ENCODE results near the gene PNMA6F. TPM values are rescaled to one million over a fixed set of nuclear protein-coding genes. Genes with fewer than 3 reads are reported as not detected.

The PNMA6F gene
- total and polyA plus RNA-seq, 2 donors from 2014 or later, result not detected

Other genes with a start within 250 kb of the PNMA6F start
- 4.2 TPM for gene PNMA6A, start 249.3 kb downstream of the PNMA6F start, total RNA-seq
- gene PNMA6A, start 249.3 kb downstream of the PNMA6F start, polyA plus RNA-seq (ENCODE audit: insufficient read depth, low read depth, low replicate concordance), result 15.8 TPM
- not detected for gene MAGEA1, start 142.5 kb downstream of the PNMA6F start, total RNA-seq
- not detected for gene MAGEA1, start 142.5 kb downstream of the PNMA6F start, polyA plus RNA-seq (ENCODE audit: insufficient read depth, low read depth, low replicate concordance)
- gene ZNF275, start 12.4 kb upstream of the PNMA6F start, total RNA-seq, result 11.2 TPM
- 4.3 TPM for gene ZNF275, start 12.4 kb upstream of the PNMA6F start, polyA plus RNA-seq (ENCODE audit: insufficient read depth, low read depth, low replicate concordance)
- not detected for gene PNMA6E, start 79.6 kb upstream of the PNMA6F start, total RNA-seq
- not detected for gene PNMA6E, start 79.6 kb upstream of the PNMA6F start, polyA plus RNA-seq (ENCODE audit: insufficient read depth, low read depth, low replicate concordance)
- gene ZFP92, start 89.7 kb upstream of the PNMA6F start, total RNA-seq, result 0.91 TPM
- 0.47 TPM for gene ZFP92, start 89.7 kb upstream of the PNMA6F start, polyA plus RNA-seq (ENCODE audit: insufficient read depth, low read depth, low replicate concordance)
- 1.4 TPM for gene TREX2, start 124.3 kb upstream of the PNMA6F start, total RNA-seq
- gene TREX2, start 124.3 kb upstream of the PNMA6F start, polyA plus RNA-seq (ENCODE audit: insufficient read depth, low read depth, low replicate concordance), result 0.67 TPM
- gene HAUS7, start 148.8 kb upstream of the PNMA6F start, total RNA-seq, result 28.1 TPM
- gene HAUS7, start 148.8 kb upstream of the PNMA6F start, polyA plus RNA-seq (ENCODE audit: insufficient read depth, low read depth, low replicate concordance), result 47.6 TPM
- 164 TPM for gene BGN, start 173.2 kb upstream of the PNMA6F start, total RNA-seq
- gene BGN, start 173.2 kb upstream of the PNMA6F start, polyA plus RNA-seq (ENCODE audit: insufficient read depth, low read depth, low replicate concordance), result 288 TPM
- not detected for gene ATP2B3, start 195.9 kb upstream of the PNMA6F start, total RNA-seq
- gene ATP2B3, start 195.9 kb upstream of the PNMA6F start, polyA plus RNA-seq (ENCODE audit: insufficient read depth, low read depth, low replicate concordance), result 0.37 TPM

Data from kidney (tissue), 2 donors.